A204.1 (cell line): ENCODE measurements around the gene MAP2K7.
"Not testable (repeated sequence)": the region's sequence is repeated elsewhere in the genome, so short reads cannot be mapped to it uniquely, and the experiment has no call there.

ENCODE experiments used
- FAIRE-seq: peaks from 2 replicates; lab custom pipeline; 2012; peaks lifted over from hg19 to GRCh38; lab: Jason Lieb, UNC

MAP2K7 gene

DNA sequence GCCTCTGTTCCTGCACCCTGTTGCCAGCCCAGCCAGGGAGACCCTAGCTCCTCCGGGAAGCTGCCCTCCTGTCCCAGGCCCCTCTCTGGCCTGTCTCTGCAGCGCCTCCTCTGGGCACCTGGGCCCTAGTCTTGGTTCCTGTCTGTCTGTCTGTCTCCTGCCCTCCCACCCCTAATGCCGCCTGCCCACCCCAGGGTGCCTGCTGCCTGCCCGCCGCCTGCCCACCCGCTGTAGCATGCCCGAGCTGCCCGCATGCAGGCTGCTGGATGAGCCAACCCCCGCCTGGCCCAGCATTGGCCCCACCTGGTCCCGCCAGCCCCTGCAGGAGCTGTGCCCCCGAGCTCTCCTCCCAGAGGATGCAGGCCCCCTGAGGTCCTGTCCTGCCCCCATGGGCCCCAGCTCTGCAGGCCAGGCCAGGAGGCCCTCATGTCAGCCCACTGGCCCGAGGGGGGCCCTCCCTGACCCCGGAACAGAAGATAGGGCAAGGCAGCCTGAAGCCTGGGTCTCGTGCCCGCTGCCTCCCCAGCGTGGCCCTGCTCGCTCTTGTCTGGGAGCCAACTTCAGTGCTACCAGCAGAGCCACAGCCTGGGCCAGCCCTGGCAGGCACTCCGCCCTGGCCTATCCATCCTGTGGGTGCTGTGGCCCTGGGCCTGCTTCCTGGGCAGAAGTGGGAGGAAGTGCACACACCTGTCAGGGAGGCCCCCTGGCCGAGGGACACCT is 5.2 kb downstream of the MAP2K7 start:
- FAIRE-seq, result no peak

- FAIRE-seq, result no peak
These were observed 5.9 kb downstream of the MAP2K7 start for GRCh38 chr19:7909471-7910067.

DNA sequence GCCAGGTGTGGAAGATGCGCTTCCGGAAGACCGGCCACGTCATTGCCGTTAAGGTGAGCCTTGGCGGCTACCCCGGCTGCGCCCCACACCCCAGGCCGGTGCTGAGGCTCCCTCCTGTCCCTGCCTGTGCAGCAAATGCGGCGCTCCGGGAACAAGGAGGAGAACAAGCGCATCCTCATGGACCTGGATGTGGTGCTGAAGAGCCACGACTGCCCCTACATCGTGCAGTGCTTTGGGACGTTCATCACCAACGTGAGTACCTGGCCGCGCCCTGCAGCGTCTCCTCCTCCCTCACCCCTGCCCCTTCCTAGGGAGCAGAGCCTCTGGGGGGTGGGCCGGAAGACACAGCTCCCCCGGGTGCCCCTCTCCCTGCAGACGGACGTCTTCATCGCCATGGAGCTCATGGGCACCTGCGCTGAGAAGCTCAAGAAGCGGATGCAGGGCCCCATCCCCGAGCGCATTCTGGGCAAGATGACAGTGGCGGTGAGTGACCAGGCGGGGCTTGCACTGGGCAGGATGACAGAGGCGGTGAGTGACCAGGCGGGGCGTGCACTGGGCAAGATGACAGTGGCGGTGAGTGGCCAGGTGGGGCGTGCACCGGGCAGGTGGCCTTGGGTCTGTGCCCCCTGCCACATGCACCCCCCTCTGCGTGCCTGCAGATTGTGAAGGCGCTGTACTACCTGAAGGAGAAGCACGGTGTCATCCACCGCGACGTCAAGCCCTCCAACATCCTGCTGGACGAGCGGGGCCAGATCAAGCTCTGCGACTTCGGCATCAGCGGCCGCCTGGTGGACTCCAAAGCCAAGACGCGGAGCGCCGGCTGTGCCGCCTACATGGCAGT is 6.9 kb downstream of the MAP2K7 start:
- FAIRE-seq, result no peak

GRCh38 chr19:7911508-7912143 is 7.9 kb downstream of the MAP2K7 start:
- no peak for FAIRE-seq

DNA sequence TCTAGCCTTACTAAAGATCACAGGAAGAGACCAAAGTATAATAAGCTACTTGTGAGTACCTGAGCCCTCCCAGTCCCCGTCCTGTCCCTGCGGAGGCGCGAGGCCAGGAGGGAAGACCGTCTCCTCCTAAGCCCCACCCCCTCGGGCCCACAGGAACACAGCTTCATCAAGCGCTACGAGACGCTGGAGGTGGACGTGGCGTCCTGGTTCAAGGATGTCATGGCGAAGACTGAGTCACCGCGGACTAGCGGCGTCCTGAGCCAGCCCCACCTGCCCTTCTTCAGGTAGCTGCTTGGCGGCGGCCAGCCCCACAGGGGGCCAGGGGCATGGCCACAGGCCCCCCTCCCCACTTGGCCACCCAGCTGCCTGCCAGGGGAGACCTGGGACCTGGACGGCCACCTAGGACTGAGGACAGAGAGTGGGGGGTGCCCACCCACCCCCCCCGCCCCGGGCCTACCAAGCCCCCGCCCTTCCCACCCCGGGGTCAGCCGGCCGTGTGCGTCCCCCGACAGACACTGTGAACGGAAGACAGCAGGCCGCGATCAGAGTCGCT is 8.5 kb downstream of the MAP2K7 start:
- no peak for FAIRE-seq

DNA sequence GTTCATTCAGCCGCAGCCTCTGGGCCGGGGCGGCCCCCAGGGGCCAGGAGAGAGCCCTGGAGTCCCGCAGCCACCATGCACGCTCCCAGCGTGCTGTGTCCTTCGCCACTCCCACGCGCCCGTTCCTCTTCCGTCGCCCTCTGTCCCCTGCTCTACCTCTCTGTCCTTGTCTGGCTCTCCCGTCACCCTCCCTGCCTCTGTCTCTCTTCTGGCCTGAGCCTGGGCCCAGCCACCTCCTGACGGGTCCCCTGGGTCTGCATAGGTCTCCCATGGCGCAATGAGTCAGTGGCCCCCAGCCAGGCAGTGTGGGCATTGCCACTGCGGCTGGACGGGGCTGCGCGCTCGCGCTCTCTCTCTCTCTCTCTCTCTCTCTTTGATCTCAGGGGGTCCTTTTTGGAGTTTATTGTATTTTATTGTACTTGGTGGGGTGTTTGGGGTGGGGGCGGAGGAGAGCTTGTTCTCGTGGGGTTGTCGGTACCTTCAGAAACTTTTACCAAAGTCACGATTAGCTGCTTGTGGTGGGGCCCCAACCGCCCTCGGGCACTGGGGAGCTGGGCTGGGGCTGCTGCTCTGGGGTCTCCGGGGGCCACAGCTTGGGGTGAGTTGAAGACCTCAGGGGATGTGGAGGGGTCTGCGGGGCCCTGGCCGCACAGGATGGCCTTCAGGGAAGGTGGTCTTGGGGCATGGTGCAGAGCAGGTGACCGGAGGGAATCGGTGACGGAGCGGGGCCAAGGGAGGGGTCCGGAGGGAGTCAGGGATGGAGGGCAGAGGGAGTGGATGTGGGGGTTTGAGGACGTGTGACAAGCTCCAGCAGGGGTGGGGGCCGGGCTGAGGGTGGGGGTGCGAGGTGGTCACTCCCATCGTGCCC is 9.3 kb downstream of the MAP2K7 start:
- no peak for FAIRE-seq

GRCh38 chr19:7913652-7914051 is 10.0 kb downstream of the MAP2K7 start:
- no peak for FAIRE-seq

GRCh38 chr19:7914099-7914498 is 10.4 kb downstream of the MAP2K7 start:
- FAIRE-seq, result no peak

- FAIRE-seq, result no peak
These were observed 10.9 kb downstream of the MAP2K7 start, which contains the start of gene TGFBR3L for GRCh38 chr19:7914598-7915045. Gene TGFBR3L, plus strand, starts transcription at chr19:7914830.

DNA sequence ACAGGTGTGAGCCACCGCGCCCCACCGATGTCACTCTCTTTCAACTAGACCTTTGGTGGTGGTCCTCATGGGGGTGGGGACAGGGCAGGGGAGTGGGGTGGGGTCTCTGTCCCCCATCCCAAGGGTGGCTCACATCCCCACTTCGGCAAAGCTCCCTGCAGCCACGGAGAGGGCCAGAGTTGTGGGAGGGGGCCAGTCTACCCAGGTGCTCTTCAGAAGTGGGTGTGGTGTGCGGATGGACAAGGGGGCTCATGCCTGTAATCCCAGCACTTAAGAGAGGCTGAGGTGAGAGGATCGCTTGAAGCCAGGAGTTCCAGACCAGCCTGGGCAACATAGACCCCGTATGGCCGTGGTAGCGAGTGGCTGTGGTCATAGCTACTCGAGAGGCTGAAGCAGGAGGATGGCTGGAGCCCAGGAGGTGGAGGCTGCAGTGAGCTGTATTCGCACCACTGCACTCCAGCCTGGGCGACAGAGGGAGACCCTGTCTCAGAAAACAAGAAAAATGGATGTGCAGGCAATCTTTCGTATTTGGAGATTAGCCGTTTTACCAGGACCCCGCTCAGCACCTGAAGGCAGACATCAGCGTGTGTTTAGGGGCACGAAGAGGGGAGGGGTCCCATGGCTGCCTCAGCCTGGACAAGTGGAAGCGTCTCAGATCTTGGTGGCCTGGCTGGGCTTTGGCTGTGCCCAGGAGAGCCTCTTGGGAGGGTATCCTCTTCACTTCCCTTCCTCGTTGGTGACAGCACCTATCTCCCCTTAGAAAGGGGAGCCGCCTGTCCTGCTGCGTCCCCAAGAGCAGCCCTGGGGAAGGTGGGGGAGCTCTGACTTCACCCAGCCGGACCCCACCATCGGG is 11.8 kb downstream of the MAP2K7 start:
- no peak for FAIRE-seq

- no peak for FAIRE-seq
These were observed 12.7 kb downstream of the MAP2K7 start for GRCh38 chr19:7916103-7916954.

GRCh38 chr19:7916955-7917266 is 13.2 kb downstream of the MAP2K7 start:
- FAIRE-seq, result no peak

DNA sequence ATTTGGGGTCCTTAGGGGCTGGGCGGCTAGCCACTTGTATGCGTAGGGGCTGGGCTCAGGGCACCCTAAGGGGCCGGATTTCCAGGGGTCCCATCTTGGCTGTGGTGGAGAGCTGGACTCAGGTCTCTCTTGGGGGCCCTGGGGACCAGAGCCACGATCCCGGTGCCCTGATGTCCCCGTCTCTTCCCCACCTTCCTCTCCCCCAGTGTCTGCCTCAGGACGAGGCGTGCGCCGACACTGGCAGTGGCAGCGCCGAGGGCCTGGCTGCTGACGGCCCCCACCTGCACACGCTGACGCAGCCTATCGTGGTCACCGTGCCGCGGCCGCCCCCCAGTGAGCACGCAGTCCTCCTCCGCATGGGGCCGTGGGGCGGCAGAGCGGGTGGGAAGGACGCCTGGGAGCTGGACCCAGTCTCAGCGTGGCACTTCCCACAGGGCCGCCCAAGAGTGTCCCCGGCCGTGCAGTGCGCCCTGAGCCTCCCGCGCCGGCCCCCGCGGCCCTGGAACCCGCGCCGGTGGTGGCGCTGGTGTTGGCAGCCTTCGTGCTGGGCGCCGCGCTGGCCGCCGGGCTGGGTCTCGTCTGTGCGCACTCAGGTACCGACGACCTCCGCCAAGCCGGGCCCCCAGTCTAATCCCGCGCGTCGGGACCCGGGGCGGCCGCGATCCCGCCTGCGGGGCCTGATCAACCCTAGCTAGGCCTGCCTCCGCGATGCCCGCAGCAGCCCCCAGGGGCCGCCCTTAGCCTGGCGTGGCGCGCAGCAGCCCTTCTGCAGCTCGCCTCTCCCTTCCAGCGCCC is 13.8 kb downstream of the MAP2K7 start:
- no peak for FAIRE-seq

DNA sequence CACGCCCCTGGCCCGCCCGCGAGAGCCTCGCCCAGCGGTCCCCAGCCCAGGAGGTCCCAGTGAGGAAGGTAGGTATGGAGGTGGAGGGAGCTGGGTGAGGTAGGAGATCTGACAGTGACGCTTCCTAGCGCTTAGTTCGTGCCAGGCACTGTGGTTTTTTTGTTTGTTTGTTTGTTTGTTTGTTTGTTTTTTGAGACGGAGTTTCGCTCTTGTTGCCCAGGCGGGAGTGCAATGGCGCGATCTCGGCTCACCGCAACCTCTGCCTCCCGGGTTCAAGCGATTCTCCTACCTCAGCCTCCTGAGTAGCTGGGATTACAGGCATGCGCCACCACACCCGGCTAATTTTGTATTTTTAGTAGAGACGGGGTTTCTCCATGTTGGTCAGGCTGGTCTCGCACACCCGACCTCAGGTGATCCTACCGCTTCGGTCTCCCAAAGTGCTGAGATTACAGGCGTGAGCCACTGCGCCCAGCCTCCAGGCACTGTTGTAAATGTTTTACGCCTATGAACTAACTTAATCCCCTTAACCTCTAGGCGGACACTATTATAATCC is 14.5 kb downstream of the MAP2K7 start:
- not testable (repeated sequence) for FAIRE-seq

DNA sequence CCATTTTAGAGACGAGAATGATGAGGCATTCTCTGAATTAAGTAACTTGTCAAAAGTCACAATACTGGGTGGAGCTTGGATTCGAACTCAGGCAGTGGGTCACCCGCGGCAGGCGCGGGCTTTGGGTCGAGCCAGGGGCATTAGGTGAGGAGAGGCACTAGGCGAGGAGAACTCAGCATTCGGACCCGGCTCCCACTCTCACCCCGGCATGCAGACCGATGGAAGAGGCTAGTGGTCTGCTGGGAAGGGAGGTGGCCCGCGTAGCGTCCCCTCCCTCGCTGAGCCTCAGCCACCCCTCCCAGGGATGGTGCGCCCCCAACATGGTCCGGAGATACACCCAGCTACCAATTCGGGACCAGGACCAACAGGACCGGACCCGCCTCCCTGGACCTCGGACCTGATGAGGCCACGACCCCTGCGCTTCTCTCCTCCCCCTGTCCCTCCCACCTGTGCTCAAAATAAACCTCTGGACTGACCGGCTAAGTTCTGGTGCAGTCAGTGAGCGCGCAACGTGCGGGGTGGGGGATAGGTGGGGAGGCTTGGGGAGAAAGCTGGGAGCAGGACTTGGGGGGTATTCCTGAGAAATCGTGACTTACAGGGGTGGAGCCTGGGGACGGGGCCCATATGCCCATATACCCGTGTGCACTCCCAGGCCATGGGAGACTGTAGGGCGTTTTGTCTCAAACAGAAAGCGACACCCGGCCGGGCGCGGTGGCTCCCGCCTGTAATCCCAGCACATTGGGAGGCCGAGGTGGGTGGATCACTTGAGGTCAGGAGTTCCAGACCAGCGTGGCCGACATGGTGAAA is 15.1 kb downstream of the MAP2K7 start:
- no peak for FAIRE-seq

DNA sequence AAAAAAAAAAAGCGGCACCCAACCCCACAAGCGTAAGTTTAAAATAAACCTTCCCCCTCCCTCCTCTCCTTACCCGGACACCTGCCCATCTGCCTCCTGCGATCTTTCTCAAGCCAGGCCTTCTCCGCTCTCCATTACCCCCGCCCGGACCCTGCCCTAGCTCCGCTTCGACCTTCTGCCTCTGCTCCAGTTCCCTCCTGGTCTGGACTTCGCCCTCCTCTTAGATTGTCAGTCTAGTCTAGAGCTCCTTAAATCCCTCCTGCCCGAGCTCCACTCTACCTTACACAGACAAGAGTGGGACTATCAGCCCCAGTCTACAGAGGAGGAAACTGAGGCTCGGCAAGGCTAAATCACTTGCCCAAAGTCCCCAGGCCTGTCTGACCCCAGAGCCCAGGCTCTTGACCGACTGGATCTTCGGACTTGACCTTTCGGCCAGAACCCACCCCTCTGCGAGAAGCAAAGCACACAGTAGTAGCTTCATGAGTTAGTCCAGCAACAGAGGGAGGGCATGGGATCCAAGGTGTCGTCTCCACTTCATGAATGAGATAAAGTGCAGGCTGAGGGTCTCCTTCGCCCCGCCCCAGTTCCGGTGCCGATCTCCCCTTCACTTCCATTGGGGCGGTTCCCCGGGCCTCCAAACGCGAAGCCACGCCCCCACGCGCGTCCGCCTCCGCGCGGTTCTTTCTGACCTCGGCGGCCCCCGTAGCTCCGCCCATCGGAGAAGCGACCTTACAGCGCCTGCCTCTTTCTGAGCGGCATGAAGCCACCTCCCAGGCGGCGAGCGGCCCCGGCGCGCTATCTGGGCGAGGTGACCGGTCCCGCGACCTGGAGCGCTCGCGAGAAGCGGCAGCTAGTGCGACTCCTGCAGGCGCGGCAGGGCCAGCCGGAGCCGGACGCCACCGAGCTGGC is 16.2 kb downstream of the MAP2K7 start, which contains the start of gene SNAPC2:
TSS of gene SNAPC2 (plus strand) at position 729 of the 909 bp plus-strand sequence. CDS start at position 758, 29 bp downstream.
- FAIRE-seq, result peak; percentile 55
